ENCODE results near the gene QSOX2.

GRCh38 chr9:136157477-136158265 lies 87.9 kb downstream of the QSOX2 start:
- TF ChIP-seq, protein P1, sequence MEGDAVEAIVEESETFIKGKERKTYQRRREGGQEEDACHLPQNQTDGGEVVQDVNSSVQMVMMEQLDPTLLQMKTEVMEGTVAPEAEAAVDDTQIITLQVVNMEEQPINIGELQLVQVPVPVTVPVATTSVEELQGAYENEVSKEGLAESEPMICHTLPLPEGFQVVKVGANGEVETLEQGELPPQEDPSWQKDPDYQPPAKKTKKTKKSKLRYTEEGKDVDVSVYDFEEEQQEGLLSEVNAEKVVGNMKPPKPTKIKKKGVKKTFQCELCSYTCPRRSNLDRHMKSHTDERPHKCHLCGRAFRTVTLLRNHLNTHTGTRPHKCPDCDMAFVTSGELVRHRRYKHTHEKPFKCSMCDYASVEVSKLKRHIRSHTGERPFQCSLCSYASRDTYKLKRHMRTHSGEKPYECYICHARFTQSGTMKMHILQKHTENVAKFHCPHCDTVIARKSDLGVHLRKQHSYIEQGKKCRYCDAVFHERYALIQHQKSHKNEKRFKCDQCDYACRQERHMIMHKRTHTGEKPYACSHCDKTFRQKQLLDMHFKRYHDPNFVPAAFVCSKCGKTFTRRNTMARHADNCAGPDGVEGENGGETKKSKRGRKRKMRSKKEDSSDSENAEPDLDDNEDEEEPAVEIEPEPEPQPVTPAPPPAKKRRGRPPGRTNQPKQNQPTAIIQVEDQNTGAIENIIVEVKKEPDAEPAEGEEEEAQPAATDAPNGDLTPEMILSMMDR (IDR thresholded peaks at IDR 0.05 in 8 of 11, conservative IDR thresholded peaks at IDR 0.05 in 3 of 11), result no peak
- TF ChIP-seq POLR2A (IDR thresholded peaks at IDR 0.05), result no peak
